Neural progenitor cell (in vitro differentiated cells): ENCODE measurements around the gene R3HDM2. TPM values are rescaled to one million over a fixed set of nuclear protein-coding genes. Genes with fewer than 3 reads are reported as not detected.

Experiments
- DNase-seq: peaks from one replicate; pipeline ENCODE4 v3.0.0-alpha.2; 2016; ENCODE audit warnings: low spot score
- H2AFZ ChIP-seq: fragments of 200-600 bp; sonication (generic); replicated peaks from 2 replicates; pipeline ENCODE4 v1.6.1; 2016; ENCODE audit warnings: antibody characterized with exemption
- H3F3A ChIP-seq: fragments of 200-600 bp; sonication (generic); 2 replicates; pipeline ENCODE4 v1.6.1; 2016; ENCODE audit warnings: antibody characterized with exemption, low read depth
- H3K27ac ChIP-seq: fragments of 200-600 bp; sonication (generic); 2 replicates; pipeline ENCODE4 v1.5.1; 2016; ENCODE audit warnings: mild to moderate bottlenecking
- H3K27me3 ChIP-seq: fragments of 200-600 bp; sonication (generic); 2 replicates; pipeline ENCODE4 v1.6.1; 2016; ENCODE audit warnings: mild to moderate bottlenecking, moderate library complexity
- H3K36me3 ChIP-seq: fragments of 200-600 bp; sonication (generic); 2 replicates; pipeline ENCODE4 v1.5.1; 2016
- H3K4me1 ChIP-seq: fragments of 200-600 bp; sonication (generic); 2 replicates; pipeline ENCODE4 v1.6.1; 2016; ENCODE audit warnings: mixed run types
- H3K4me2 ChIP-seq: fragments of 200-600 bp; sonication (generic); 2 replicates; pipeline ENCODE4 v1.6.1; 2016
- H3K4me3 ChIP-seq: fragments of 200-600 bp; sonication (generic); 2 replicates; pipeline ENCODE4 v1.5.1; 2016
- H3K79me2 ChIP-seq: fragments of 200-600 bp; sonication (generic); 2 replicates; pipeline ENCODE4 v1.6.1; 2016; ENCODE audit warnings: low read depth
- H3K9ac ChIP-seq: fragments of 200-600 bp; sonication (generic); 2 replicates; pipeline ENCODE4 v1.6.1; 2016
- H3K9me3 ChIP-seq: fragments of 200-600 bp; sonication (generic); 2 replicates; pipeline ENCODE4 v1.5.1; 2016; ENCODE audit warnings: low read depth
- H4K20me1 ChIP-seq: fragments of 200-600 bp; sonication (generic); 2 replicates; pipeline ENCODE4 v1.6.1; 2016; ENCODE audit warnings: low read depth
- H3K27ac Mint-ChIP-seq: 3 replicates; pipeline ENCODE4 v1.8.0; 2021; ENCODE audit warnings: mixed read lengths
- H3K27me3 Mint-ChIP-seq: 2 replicates; pipeline ENCODE4 v1.8.0; 2022; ENCODE audit warnings: low read depth, mild to moderate bottlenecking, inconsistent platforms, moderate library complexity, mixed read lengths; ENCODE audit not compliant: insufficient read depth
- H3K36me3 Mint-ChIP-seq: 3 replicates; pipeline ENCODE4 v1.8.0; 2021; ENCODE audit warnings: mixed read lengths
- H3K4me1 Mint-ChIP-seq: 3 replicates; pipeline ENCODE4 v1.8.0; 2021; ENCODE audit warnings: mixed read lengths
- H3K4me3 Mint-ChIP-seq: 3 replicates; pipeline ENCODE4 v1.8.0; 2021; ENCODE audit warnings: mild to moderate bottlenecking, moderate library complexity, mixed read lengths
- H3K9me3 Mint-ChIP-seq: 3 replicates; pipeline ENCODE4 v1.8.0; 2020; ENCODE audit warnings: mixed read lengths
- CTCF ChIP-seq: fragments of 200-600 bp; sonication (generic); IDR thresholded peaks from 2 replicates; pipeline ENCODE4 v1.5.1; 2017; ENCODE audit warnings: antibody characterized with exemption, mild to moderate bottlenecking
- EZH2 ChIP-seq: fragments of 200-600 bp; sonication (generic); IDR thresholded peaks from 2 replicates; pipeline ENCODE4 v1.6.1; 2017; ENCODE audit warnings: antibody characterized with exemption, mild to moderate bottlenecking, moderate library complexity
- EZH2phosphoT487 ChIP-seq: fragments of 200-600 bp; sonication (generic); IDR thresholded peaks from 2 replicates; pipeline ENCODE4 v1.6.1; 2017; ENCODE audit warnings: antibody characterized with exemption
- total RNA-seq: library from RNA; depleted of rRNA; stranded (reverse); fragments of >200 nt; gene quantifications from 2 replicates; pipeline ENCODE4 v1.2.3, GENCODE V29; 2015; ENCODE audit warnings: low replicate concordance

R3HDM2 gene
- total RNA-seq, 1 donor from 2014 or later, result 40.0 TPM

- H3K4me1 ChIP-seq, result peaks cover 45% of the 10 kb centered on the region
- H3K4me2 ChIP-seq, result no peak overlapping the region
- H3K4me3 Mint-ChIP-seq, result peak overlapping the region; percentile 73
- no peaks in the 10 kb centered on the region for H3K9me3 ChIP-seq
- no peak overlapping the region for H3K27ac ChIP-seq
- no peak for DNase-seq
- H3K4me3 ChIP-seq, result no peak overlapping the region
- no peak overlapping the region for H3K9ac ChIP-seq
- H3K4me1 Mint-ChIP-seq, result peaks cover 45% of the 10 kb centered on the region
- TF ChIP-seq EZH2phosphoT487 (no peak), CTCF (no peak), EZH2 (no peak)
- no peaks in the 10 kb centered on the region for H3K79me2 ChIP-seq
- peaks cover 2% of the 10 kb centered on the region for H3K9me3 Mint-ChIP-seq
- H3K36me3 Mint-ChIP-seq, result peaks cover 4% of the 10 kb centered on the region
- peaks cover 58% of the 10 kb centered on the region for H3K27me3 Mint-ChIP-seq
- no peak overlapping the region for H2AFZ ChIP-seq
- H3K27me3 ChIP-seq, result peaks cover 67% of the 10 kb centered on the region
- H4K20me1 ChIP-seq, result peaks cover 65% of the 10 kb centered on the region
- H3K36me3 ChIP-seq, result no peaks in the 10 kb centered on the region
- peaks cover 55% of the 10 kb centered on the region for H3F3A ChIP-seq
- H3K27ac Mint-ChIP-seq, result no peak overlapping the region
These were observed 215.8 kb downstream of the R3HDM2 start for GRCh38 chr12:57215065-57215464.

GRCh38 chr12:57214398-57214781, 216.5 kb downstream of the R3HDM2 start:
- H3K4me1 ChIP-seq, result peaks cover 38% of the 10 kb centered on the region
- TF ChIP-seq CTCF (peak; percentile 77), EZH2 (peak; percentile 34), EZH2phosphoT487 (peak; percentile 10)
- Mint-ChIP-seq H3K4me3 (peak overlapping the region; percentile 52), H3K9me3 (peaks cover 2% of the 10 kb centered on the region), H3K27me3 (peaks cover 52% of the 10 kb centered on the region), H3K4me1 (peaks cover 41% of the 10 kb centered on the region), H3K27ac (no peak overlapping the region), H3K36me3 (peaks cover 7% of the 10 kb centered on the region)
- H3K36me3 ChIP-seq, result no peaks in the 10 kb centered on the region
- no peak overlapping the region for H3K4me2 ChIP-seq
- H3K9me3 ChIP-seq, result no peaks in the 10 kb centered on the region
- H3K27me3 ChIP-seq, result peaks cover 60% of the 10 kb centered on the region
- H4K20me1 ChIP-seq, result peaks cover 58% of the 10 kb centered on the region
- H3K79me2 ChIP-seq, result no peaks in the 10 kb centered on the region
- DNase-seq, result peak; percentile 87
- no peak overlapping the region for H3K4me3 ChIP-seq
- H3K27ac ChIP-seq, result no peak overlapping the region
- H3F3A ChIP-seq, result peaks cover 48% of the 10 kb centered on the region
- no peak overlapping the region for H3K9ac ChIP-seq
- H2AFZ ChIP-seq, result no peak overlapping the region

- peaks cover 2% of the 10 kb centered on the region for H3K9me3 Mint-ChIP-seq
- Histone ChIP-seq H3K79me2 (no peaks in the 10 kb centered on the region), H3K27me3 (peaks cover 55% of the 10 kb centered on the region), H3K4me1 (peaks cover 33% of the 10 kb centered on the region), H3F3A (peaks cover 43% of the 10 kb centered on the region), H3K27ac (no peak overlapping the region), H3K4me2 (no peak overlapping the region), H3K4me3 (no peak overlapping the region), H3K9ac (no peak overlapping the region), H2AFZ (no peak overlapping the region), H4K20me1 (peaks cover 53% of the 10 kb centered on the region), H3K9me3 (no peaks in the 10 kb centered on the region), H3K36me3 (no peaks in the 10 kb centered on the region)
- H3K27me3 Mint-ChIP-seq, result peaks cover 47% of the 10 kb centered on the region
- no peak overlapping the region for H3K27ac Mint-ChIP-seq
- no peak for DNase-seq
- peak overlapping the region; percentile 52 for H3K4me3 Mint-ChIP-seq
- peaks cover 37% of the 10 kb centered on the region for H3K4me1 Mint-ChIP-seq
- peaks cover 10% of the 10 kb centered on the region for H3K36me3 Mint-ChIP-seq
- no peak for TF ChIP-seq EZH2
- no peak for TF ChIP-seq CTCF
- no peak for TF ChIP-seq EZH2phosphoT487
These were observed 217.0 kb downstream of the R3HDM2 start for GRCh38 chr12:57213763-57214397.
